ENCODE measurements around the gene CARHSP1. TPM values are rescaled to one million over a fixed set of nuclear protein-coding genes. Genes with fewer than 3 reads are reported as not detected.

Gene CARHSP1
- total RNA-seq, 1 experiment from 2014 or later, result 79.7 TPM

- BruUV-seq (replicated peaks), result TSS peak; percentile 8
- POLR2A ChIA-PET, result no interaction called here
- intact Hi-C loops (cut with micrococcal nuclease), result no loop called here
- no peak overlapping the region for H3K9ac ChIP-seq (ENCODE audit: low read length)
- DNase-seq (ENCODE audit: low read depth, low spot score) (no peak), ATAC-seq (no peak)
- CTCF ChIA-PET, result no interaction called here
- H4K20me1 ChIP-seq (ENCODE audit: insufficient read depth), result no peaks in the 10 kb centered on the region
- H3K4me3 ChIP-seq (replicated peaks in 1 of 2; ENCODE audit: low read depth in 1 of 2, low read length in 2 of 2), result no peak overlapping the region
- H3K4me2 ChIP-seq (ENCODE audit: low read length), result no peak overlapping the region
- H3K4me1 ChIP-seq (ENCODE audit: control insufficient read depth in 1 of 2, insufficient read depth in 2 of 2, low read length in 2 of 2), result no peaks in the 10 kb centered on the region; a peak in 1 of 4 replicates
- TF ChIP-seq REST (IDR thresholded peaks at IDR 0.05; ENCODE audit: low read depth), result no peak
- TF ChIP-seq MAX (IDR thresholded peaks at IDR 0.05), result no peak
- no peak for TF ChIP-seq ELF1 (IDR thresholded peaks at IDR 0.05; ENCODE audit: borderline replicate concordance, low read depth)
- no peak for TF ChIP-seq SP1 (IDR thresholded peaks at IDR 0.05; ENCODE audit: low read depth)
- TF ChIP-seq ATF3 (IDR thresholded peaks at IDR 0.05), result no peak
- TF ChIP-seq ZNF274 (IDR thresholded peaks at IDR 0.05; ENCODE audit: low read depth, low read length), result no peak
- no peak for TF ChIP-seq ZBTB33 (IDR thresholded peaks at IDR 0.05; ENCODE audit: extremely low read depth, insufficient replicate concordance, low read length)
- no peak for TF ChIP-seq EZH2 (IDR thresholded peaks at IDR 0.05)
- TF ChIP-seq TCF7L2 (IDR thresholded peaks at IDR 0.05; ENCODE audit: borderline replicate concordance, extremely low read depth, insufficient read depth, insufficient read length), result no peak
- no peak for TF ChIP-seq JUND (IDR thresholded peaks at IDR 0.05)
- TF ChIP-seq POLR2A (IDR thresholded peaks at IDR 0.05; ENCODE audit: borderline replicate concordance, extremely low read depth, insufficient read depth, insufficient read length), result no peak
- TF ChIP-seq ZFX (IDR thresholded peaks at IDR 0.05), result no peak
- no peak for TF ChIP-seq CEBPB (IDR thresholded peaks at IDR 0.05; ENCODE audit: low read depth)
- no peak for TF ChIP-seq YY1 (IDR thresholded peaks at IDR 0.05; ENCODE audit: extremely low read depth, insufficient replicate concordance, low read depth, low read length)
- TF ChIP-seq CTCF (IDR thresholded peaks at IDR 0.05 in 2 of 3, conservative IDR thresholded peaks at IDR 0.05 in 1 of 3; ENCODE audit: borderline replicate concordance in 1 of 3, insufficient read depth in 1 of 3, low read depth in 2 of 3, low read length in 2 of 3), result no peak
- TF ChIP-seq SRF (IDR thresholded peaks at IDR 0.05; ENCODE audit: low read depth), result no peak
- H3K9me3 ChIP-seq (ENCODE audit: control insufficient read depth in 1 of 2, insufficient read depth in 1 of 2, low read depth in 1 of 2, low read length in 2 of 2), result no peaks in the 10 kb centered on the region
- H3K36me3 ChIP-seq (ENCODE audit: control insufficient read depth in 1 of 2, insufficient read depth in 2 of 2, low read length in 2 of 2), result peaks cover 14 to 35% of the 10 kb centered on the region in 2 experiments; a peak in 3 of 4 replicates
- RAD21 ChIA-PET (ENCODE audit: low non-redundant PET in 1 of 2, low total read pairs in 2 of 2, uncharacterized antibody in 2 of 2, unreplicated experiment in 2 of 2), result no interaction called here
- no peaks in the 10 kb centered on the region for H3K9me2 ChIP-seq (ENCODE audit: insufficient read depth)
- peaks cover 30% of the 10 kb centered on the region for H3K79me2 ChIP-seq (ENCODE audit: insufficient read depth, low read length)
- no peak overlapping the region for H3K27ac ChIP-seq (ENCODE audit: low read depth, low read length)
- H2AFZ ChIP-seq (ENCODE audit: low read depth, low read length, poor library complexity, severe bottlenecking), result no peak overlapping the region
- H3K27me3 ChIP-seq (ENCODE audit: insufficient read depth, low read length), result no peaks in the 10 kb centered on the region
These were observed 20.4 kb downstream of the CARHSP1 start for GRCh38 chr16:8848231-8848938.
